Measurements from ENCODE around the gene BBS5. TPM values are rescaled to one million over a fixed set of nuclear protein-coding genes. Genes with fewer than 3 reads are reported as not detected.
"Not testable (repeated sequence)": the region's sequence is repeated elsewhere in the genome, so short reads cannot be mapped to it uniquely, and the experiment has no call there.

BBS5 gene
- 1 to 10 TPM; 2.1 to 2.2 TPM for total RNA-seq

- Mint-ChIP-seq H3K9me3 (no peaks in the 10 kb centered on the region), H3K4me3 (peak within 1 kb of the TSS; percentile 91), H3K27ac (no peak within 1 kb of the TSS), H3K4me1 (ENCODE audit: low read depth) (peaks cover 10% of the 10 kb centered on the region), H3K36me3 (ENCODE audit: low read depth) (no peaks in the 10 kb centered on the region), H3K27me3 (ENCODE audit: low read depth) (no peaks in the 10 kb centered on the region)
- DNase-seq: peak; percentile 87
- CTCF ChIA-PET: interaction anchor here (0.7 to 2.8 kb wide), 7 partner anchors 9 to 353 kb away, joined by 3 to 9 read pairs (median 3); no protein-coding TSS in a partner anchor
- intact Hi-C loops (cut with micrococcal nuclease): loop anchor here (1.0 to 5.0 kb wide), 5 partner anchors 94 to 348 kb away; partner anchors contain the start of genes CFAP210, FASTKD1, PHOSPHO2 and SSB
Observed at GRCh38 chr2:169479257-169480078, at the start of gene BBS5. TSS of gene BBS5 (plus strand) at chr2:169479494. CDS start at chr2:169479554, 60 bp downstream.

GRCh38 chr2:169431772-169432171 is 47.5 kb upstream of the BBS5 start:
- H3K9me3 Mint-ChIP-seq; CTCF ChIA-PET; H3K36me3 Mint-ChIP-seq (ENCODE audit: low read depth); H3K4me1 Mint-ChIP-seq (ENCODE audit: low read depth); H3K4me3 Mint-ChIP-seq; DNase-seq; H3K27ac Mint-ChIP-seq; intact Hi-C loops (cut with micrococcal nuclease): not testable (repeated sequence)
- peaks cover 11% of the 10 kb centered on the region for H3K27me3 Mint-ChIP-seq (ENCODE audit: low read depth)

GRCh38 chr2:169434236-169434635 is 45.1 kb upstream of the BBS5 start:
- CTCF ChIA-PET; H3K4me1 Mint-ChIP-seq (ENCODE audit: low read depth); H3K9me3 Mint-ChIP-seq; intact Hi-C loops (cut with micrococcal nuclease); H3K36me3 Mint-ChIP-seq (ENCODE audit: low read depth); DNase-seq; H3K4me3 Mint-ChIP-seq; H3K27ac Mint-ChIP-seq: not testable (repeated sequence)
- peaks cover 14% of the 10 kb centered on the region for H3K27me3 Mint-ChIP-seq (ENCODE audit: low read depth)

GRCh38 chr2:169438466-169439072 is 40.7 kb upstream of the BBS5 start:
- Mint-ChIP-seq H3K27ac (no peak overlapping the region), H3K9me3 (no peaks in the 10 kb centered on the region), H3K4me1 (ENCODE audit: low read depth) (no peaks in the 10 kb centered on the region), H3K27me3 (ENCODE audit: low read depth) (peaks cover 13% of the 10 kb centered on the region), H3K36me3 (ENCODE audit: low read depth) (no peaks in the 10 kb centered on the region), H3K4me3 (no peak overlapping the region)
- no peak for DNase-seq
- CTCF ChIA-PET: no interaction called here
- intact Hi-C loops (cut with micrococcal nuclease): no loop called here

- DNase-seq: no peak
- H3K27me3 Mint-ChIP-seq (ENCODE audit: low read depth): peaks cover 13% of the 10 kb centered on the region
- H3K36me3 Mint-ChIP-seq (ENCODE audit: low read depth): no peaks in the 10 kb centered on the region
- intact Hi-C loops (cut with micrococcal nuclease): no loop called here
- CTCF ChIA-PET: interaction anchor here (0.6 kb wide), 1 partner anchor 386 kb away, joined by 3 read pairs; no protein-coding TSS in a partner anchor
- H3K9me3 Mint-ChIP-seq: no peaks in the 10 kb centered on the region
- no peak overlapping the region for H3K4me3 Mint-ChIP-seq
- H3K27ac Mint-ChIP-seq: no peak overlapping the region
- no peaks in the 10 kb centered on the region for H3K4me1 Mint-ChIP-seq (ENCODE audit: low read depth)
Observed at GRCh38 chr2:169439900-169440299, 39.4 kb upstream of the BBS5 start.

GRCh38 chr2:169446452-169446851 is 32.8 kb upstream of the BBS5 start:
- Mint-ChIP-seq H3K27ac (no peak overlapping the region), H3K27me3 (ENCODE audit: low read depth) (no peaks in the 10 kb centered on the region), H3K9me3 (no peaks in the 10 kb centered on the region), H3K4me1 (ENCODE audit: low read depth) (no peaks in the 10 kb centered on the region), H3K36me3 (ENCODE audit: low read depth) (no peaks in the 10 kb centered on the region), H3K4me3 (no peak overlapping the region)
- DNase-seq: no peak
- CTCF ChIA-PET: interaction anchor here (0.6 to 1.0 kb wide), 2 partner anchors 82 to 344 kb away, joined by 3 read pairs; no protein-coding TSS in a partner anchor
- intact Hi-C loops (cut with micrococcal nuclease): no loop called here

GRCh38 chr2:169448316-169448715 is 31.0 kb upstream of the BBS5 start:
- Mint-ChIP-seq H3K27ac (no peak overlapping the region), H3K9me3 (no peaks in the 10 kb centered on the region), H3K36me3 (ENCODE audit: low read depth) (no peaks in the 10 kb centered on the region), H3K27me3 (ENCODE audit: low read depth) (no peaks in the 10 kb centered on the region), H3K4me1 (ENCODE audit: low read depth) (no peaks in the 10 kb centered on the region), H3K4me3 (no peak overlapping the region)
- CTCF ChIA-PET: no interaction called here
- no peak for DNase-seq
- intact Hi-C loops (cut with micrococcal nuclease): no loop called here

- H3K27ac Mint-ChIP-seq: no peak overlapping the region
- H3K4me3 Mint-ChIP-seq: no peak overlapping the region
- no peaks in the 10 kb centered on the region for H3K36me3 Mint-ChIP-seq (ENCODE audit: low read depth)
- CTCF ChIA-PET: no interaction called here
- DNase-seq: no peak
- H3K9me3 Mint-ChIP-seq: no peaks in the 10 kb centered on the region
- H3K27me3 Mint-ChIP-seq (ENCODE audit: low read depth): peaks cover 3% of the 10 kb centered on the region
- no peaks in the 10 kb centered on the region for H3K4me1 Mint-ChIP-seq (ENCODE audit: low read depth)
- intact Hi-C loops (cut with micrococcal nuclease): no loop called here
Observed at GRCh38 chr2:169448865-169449264, 30.4 kb upstream of the BBS5 start.

- intact Hi-C loops (cut with micrococcal nuclease): loop anchor here (1.0 kb wide), 2 partner anchors 76 to 476 kb away; no protein-coding TSS in a partner anchor
- Mint-ChIP-seq H3K4me3 (no peak overlapping the region), H3K36me3 (ENCODE audit: low read depth) (no peaks in the 10 kb centered on the region), H3K4me1 (ENCODE audit: low read depth) (no peaks in the 10 kb centered on the region), H3K27me3 (ENCODE audit: low read depth) (peaks cover 3% of the 10 kb centered on the region), H3K9me3 (no peaks in the 10 kb centered on the region), H3K27ac (no peak overlapping the region)
- CTCF ChIA-PET: interaction anchor here (0.6 to 1.4 kb wide), 4 partner anchors 37 to 497 kb away, joined by 3 to 4 read pairs (median 3); no protein-coding TSS in a partner anchor
- DNase-seq: no peak
Observed at GRCh38 chr2:169452080-169452479, 27.2 kb upstream of the BBS5 start.

GRCh38 chr2:169453044-169453443 is 26.2 kb upstream of the BBS5 start:
- DNase-seq; H3K4me3 Mint-ChIP-seq; H3K4me1 Mint-ChIP-seq (ENCODE audit: low read depth); H3K9me3 Mint-ChIP-seq; H3K27me3 Mint-ChIP-seq (ENCODE audit: low read depth); H3K36me3 Mint-ChIP-seq (ENCODE audit: low read depth); H3K27ac Mint-ChIP-seq; intact Hi-C loops (cut with micrococcal nuclease): not testable (repeated sequence)
- CTCF ChIA-PET: interaction anchor here (1.4 kb wide), 1 partner anchor 317 kb away, joined by 4 read pairs; no protein-coding TSS in a partner anchor

GRCh38 chr2:169461143-169461542 is 18.2 kb upstream of the BBS5 start:
- DNase-seq: no peak
- no peak overlapping the region for H3K27ac Mint-ChIP-seq
- H3K36me3 Mint-ChIP-seq (ENCODE audit: low read depth): no peaks in the 10 kb centered on the region
- intact Hi-C loops (cut with micrococcal nuclease): loop anchor here (5.0 kb wide), 1 partner anchor 489 kb away; no protein-coding TSS in a partner anchor
- CTCF ChIA-PET: no interaction called here
- no peaks in the 10 kb centered on the region for H3K9me3 Mint-ChIP-seq
- no peaks in the 10 kb centered on the region for H3K27me3 Mint-ChIP-seq (ENCODE audit: low read depth)
- H3K4me1 Mint-ChIP-seq (ENCODE audit: low read depth): no peaks in the 10 kb centered on the region
- H3K4me3 Mint-ChIP-seq: no peak overlapping the region

GRCh38 chr2:169462896-169463695 is 16.2 kb upstream of the BBS5 start:
- no peak overlapping the region for H3K4me3 Mint-ChIP-seq
- no peak for DNase-seq
- H3K36me3 Mint-ChIP-seq (ENCODE audit: low read depth): no peaks in the 10 kb centered on the region
- H3K9me3 Mint-ChIP-seq: no peaks in the 10 kb centered on the region
- CTCF ChIA-PET: interaction anchor here (0.7 to 1.2 kb wide), 5 partner anchors 9 to 110 kb away, joined by 3 read pairs; no protein-coding TSS in a partner anchor
- H3K27me3 Mint-ChIP-seq (ENCODE audit: low read depth): no peaks in the 10 kb centered on the region
- H3K27ac Mint-ChIP-seq: no peak overlapping the region
- H3K4me1 Mint-ChIP-seq (ENCODE audit: low read depth): no peaks in the 10 kb centered on the region
- intact Hi-C loops (cut with micrococcal nuclease): loop anchor here (5.0 kb wide), 1 partner anchor 491 kb away; no protein-coding TSS in a partner anchor
